Stimulated activated naive CD8-positive, alpha-beta T cell treated with anti-CD3 and anti-CD28 coated beads, Interleukin-15, Interleukin-2, amounts not matched to agents 100 ng/mL and 50 ng/mL, for 24 hours (primary cell): ENCODE measurements around the gene MKRN2OS.
A peak's percentile ranks its signal among the peaks of the same experiment; 100 is the strongest.
"Not testable (repeated sequence)": the region's sequence is repeated elsewhere in the genome, so short reads cannot be mapped to it uniquely, and the experiment has no call there.

Experiments used
- H3K27ac Mint-ChIP-seq: one replicate; pipeline ENCODE4 v1.8.0; 2021; ENCODE audit warnings: mild to moderate bottlenecking, mixed read lengths
- H3K27me3 Mint-ChIP-seq: one replicate; pipeline ENCODE4 v1.8.0; 2021; ENCODE audit warnings: mixed read lengths
- H3K36me3 Mint-ChIP-seq: one replicate; pipeline ENCODE4 v1.8.0; 2021; ENCODE audit warnings: low read depth, mixed read lengths
- H3K4me1 Mint-ChIP-seq: one replicate; pipeline ENCODE4 v1.8.0; 2021; ENCODE audit warnings: low read depth, mixed read lengths
- H3K4me3 Mint-ChIP-seq: one replicate; pipeline ENCODE4 v1.8.0; 2021; ENCODE audit warnings: mild to moderate bottlenecking, mixed read lengths
- H3K9me3 Mint-ChIP-seq: one replicate; pipeline ENCODE4 v1.8.0; 2021; ENCODE audit warnings: mixed read lengths

The MKRN2OS gene

DNA sequence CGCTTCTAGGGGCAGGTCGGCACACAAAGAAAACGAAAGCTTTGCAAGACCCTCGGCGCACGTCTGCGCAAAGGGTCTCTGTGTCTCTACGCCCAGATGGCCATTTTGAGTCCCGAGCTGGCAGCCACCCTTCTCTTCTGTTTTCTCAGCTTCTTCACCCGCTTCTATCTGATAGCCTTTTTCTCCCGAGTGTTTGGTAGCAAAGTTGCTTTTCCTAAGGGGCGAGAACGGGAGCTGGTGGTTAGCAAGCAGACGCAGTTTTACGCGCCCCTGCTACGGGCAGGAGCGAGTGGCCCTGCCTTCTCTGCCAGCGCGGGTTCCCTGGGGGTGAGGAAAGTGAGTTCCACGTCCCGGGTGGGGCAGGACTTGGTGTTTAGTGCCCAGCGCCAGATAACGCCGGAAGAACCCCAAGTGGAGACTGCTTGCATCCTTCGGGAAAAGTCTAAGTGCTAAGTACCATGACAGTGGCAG, 8.7 kb upstream of the MKRN2OS start:
- Mint-ChIP-seq H3K27me3 (peaks cover 28% of the 10 kb centered on the region), H3K36me3 (no peaks in the 10 kb centered on the region), H3K9me3 (no peaks in the 10 kb centered on the region), H3K4me1 (peaks cover 33% of the 10 kb centered on the region), H3K27ac (peak overlapping the region; percentile 26), H3K4me3 (peak overlapping the region; percentile 90)

DNA sequence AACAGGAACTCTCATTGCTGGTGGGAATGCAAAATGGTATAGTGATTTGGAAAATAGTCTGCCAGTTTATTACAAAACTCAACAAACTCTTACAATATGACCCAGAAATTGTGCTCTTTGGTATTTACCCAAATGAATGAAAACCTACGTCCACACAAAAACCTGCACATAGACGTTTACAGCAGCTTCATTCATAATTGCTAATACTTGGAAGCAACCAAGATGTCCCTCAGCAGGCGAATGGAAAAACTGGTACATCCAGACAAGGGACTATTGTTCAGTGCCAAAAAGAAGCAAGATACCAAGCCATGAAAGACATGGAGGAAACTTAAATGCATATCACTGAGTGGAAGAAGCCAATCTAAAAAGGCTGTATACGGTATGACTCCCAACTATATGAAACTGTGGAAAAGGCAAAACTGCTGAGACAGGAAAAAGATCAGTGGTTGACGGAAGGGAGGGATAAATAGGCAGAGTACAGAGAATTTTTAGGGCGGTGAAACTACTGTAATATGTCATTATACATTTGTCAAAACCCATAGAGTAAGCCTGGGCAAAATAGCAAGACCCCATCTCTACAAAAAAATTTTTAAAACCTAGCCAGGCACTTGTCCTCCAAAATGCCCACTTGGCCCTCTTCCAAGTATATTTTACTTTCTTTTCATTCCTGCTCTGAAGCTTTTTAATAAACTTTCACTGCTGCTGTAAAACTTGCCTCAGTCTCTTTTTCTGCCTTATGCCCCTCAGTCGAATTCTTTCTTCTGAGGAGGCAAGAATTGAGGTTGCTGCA, 4.9 kb upstream of the MKRN2OS start:
- Mint-ChIP-seq H3K4me3 (no peak overlapping the region), H3K36me3 (no peaks in the 10 kb centered on the region), H3K9me3 (no peaks in the 10 kb centered on the region), H3K27ac (no peak overlapping the region), H3K27me3 (peaks cover 28% of the 10 kb centered on the region), H3K4me1 (peaks cover 4% of the 10 kb centered on the region)

- Mint-ChIP-seq H3K9me3 (no peaks in the 10 kb centered on the region), H3K4me1 (no peaks in the 10 kb centered on the region), H3K4me3 (no peak overlapping the region), H3K27ac (no peak overlapping the region), H3K27me3 (peaks cover under 1% of the 10 kb centered on the region), H3K36me3 (peaks cover 9% of the 10 kb centered on the region)
Observed at GRCh38 chr3:12544652-12545472, 437 bp downstream of the MKRN2OS start.

- H3K36me3 Mint-ChIP-seq, result peaks cover 12% of the 10 kb centered on the region
Observed at GRCh38 chr3:12543497-12543896, 1.8 kb downstream of the MKRN2OS start.

GRCh38 chr3:12541625-12542024, 3.7 kb downstream of the MKRN2OS start:
- Mint-ChIP-seq H3K4me1 (no peaks in the 10 kb centered on the region), H3K27ac (no peak overlapping the region), H3K36me3 (peaks cover 12% of the 10 kb centered on the region), H3K9me3 (no peaks in the 10 kb centered on the region), H3K27me3 (no peaks in the 10 kb centered on the region), H3K4me3 (no peak overlapping the region)

More at GRCh38 chr3:12543497-12543896, 1.8 kb downstream of the MKRN2OS start:
- not testable (repeated sequence) for H3K9me3 Mint-ChIP-seq, H3K27ac Mint-ChIP-seq, H3K4me1 Mint-ChIP-seq, H3K4me3 Mint-ChIP-seq, H3K27me3 Mint-ChIP-seq

- Mint-ChIP-seq H3K27me3 (no peaks in the 10 kb centered on the region), H3K9me3 (no peaks in the 10 kb centered on the region), H3K36me3 (peaks cover 36% of the 10 kb centered on the region), H3K4me3 (no peak overlapping the region), H3K4me1 (peaks cover 9% of the 10 kb centered on the region), H3K27ac (no peak overlapping the region)
Observed at GRCh38 chr3:12536423-12536822, 8.9 kb downstream of the MKRN2OS start.

GRCh38 chr3:12532182-12532581, 13.1 kb downstream of the MKRN2OS start:
- Mint-ChIP-seq H3K27me3 (no peaks in the 10 kb centered on the region), H3K9me3 (no peaks in the 10 kb centered on the region), H3K27ac (peak overlapping the region; percentile 86), H3K4me3 (no peak overlapping the region), H3K4me1 (peaks cover 23% of the 10 kb centered on the region), H3K36me3 (peaks cover 59% of the 10 kb centered on the region)

DNA sequence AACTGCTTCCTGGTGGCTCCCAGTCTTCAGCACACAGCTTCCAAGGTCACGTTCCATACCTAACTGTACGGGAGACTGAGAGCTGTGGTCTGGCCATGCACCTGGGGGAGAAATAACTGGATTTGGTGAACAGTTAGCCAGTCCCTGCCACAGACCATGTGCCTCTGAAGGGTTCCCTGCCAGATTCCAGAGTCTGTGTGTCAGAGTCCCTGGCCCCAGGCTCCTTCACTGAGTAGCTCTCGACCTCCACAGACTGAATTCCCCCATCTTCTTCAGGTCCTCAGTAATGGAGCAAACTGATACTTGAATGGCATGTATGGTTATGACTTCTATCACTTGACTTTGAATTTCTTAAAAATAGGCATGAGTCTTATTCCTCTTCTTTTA, 17.5 kb downstream of the MKRN2OS start:
- no peaks in the 10 kb centered on the region for H3K27me3 Mint-ChIP-seq
- peaks cover 71% of the 10 kb centered on the region for H3K36me3 Mint-ChIP-seq
- no peak overlapping the region for H3K27ac Mint-ChIP-seq
- H3K4me3 Mint-ChIP-seq, result no peak overlapping the region
- no peaks in the 10 kb centered on the region for H3K9me3 Mint-ChIP-seq
- H3K4me1 Mint-ChIP-seq, result peaks cover 23% of the 10 kb centered on the region

- H3K9me3 Mint-ChIP-seq, result no peaks in the 10 kb centered on the region
- no peak overlapping the region for H3K4me3 Mint-ChIP-seq
- H3K27ac Mint-ChIP-seq, result no peak overlapping the region
- H3K27me3 Mint-ChIP-seq, result no peaks in the 10 kb centered on the region
- H3K36me3 Mint-ChIP-seq, result peaks cover 71% of the 10 kb centered on the region
- no peaks in the 10 kb centered on the region for H3K4me1 Mint-ChIP-seq
Observed at GRCh38 chr3:12522721-12523120, 22.6 kb downstream of the MKRN2OS start.

- H3K4me3 Mint-ChIP-seq, result no peak overlapping the region
- no peak overlapping the region for H3K27ac Mint-ChIP-seq
- H3K4me1 Mint-ChIP-seq, result no peaks in the 10 kb centered on the region
- H3K9me3 Mint-ChIP-seq, result no peaks in the 10 kb centered on the region
- H3K27me3 Mint-ChIP-seq, result no peaks in the 10 kb centered on the region
- peaks cover 68% of the 10 kb centered on the region for H3K36me3 Mint-ChIP-seq
Observed at GRCh38 chr3:12521010-12521409, 24.3 kb downstream of the MKRN2OS start.

DNA sequence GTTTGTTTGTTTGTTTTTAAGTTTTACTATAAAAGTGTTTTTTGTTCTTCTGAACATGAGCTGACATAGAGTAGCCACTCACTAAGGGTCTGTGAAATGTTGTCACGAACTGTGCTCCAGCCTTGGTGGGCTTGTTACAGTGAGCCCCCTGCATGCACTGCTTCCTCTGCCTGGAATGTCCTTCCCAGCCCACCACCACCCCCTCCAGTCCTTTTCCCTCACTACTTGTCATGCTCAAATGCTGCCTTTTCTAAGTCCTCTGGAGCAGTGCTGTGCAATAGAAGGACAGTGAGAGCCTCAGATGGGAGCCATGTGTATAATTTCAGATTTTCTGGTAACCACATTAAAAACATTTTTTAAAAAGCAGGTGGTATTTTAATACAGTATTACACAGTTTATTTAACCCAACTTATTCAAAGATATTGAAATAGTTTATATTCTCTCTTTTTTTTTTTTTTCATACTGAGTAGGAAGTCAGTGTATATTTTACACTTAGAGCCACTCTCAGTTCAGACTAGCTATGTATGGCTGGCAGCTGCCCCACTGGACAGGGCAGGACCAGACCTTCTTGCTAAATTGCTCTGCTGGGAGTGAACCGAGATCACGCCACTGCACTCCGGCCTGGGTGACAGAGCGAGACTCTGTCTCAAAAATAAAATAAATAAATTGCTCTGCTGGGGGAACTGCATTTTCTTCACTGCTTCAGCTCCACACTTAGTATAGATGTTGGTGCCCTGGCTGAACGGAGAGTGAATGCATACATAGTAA, 26.9 kb downstream of the MKRN2OS start:
- H3K9me3 Mint-ChIP-seq, result no peaks in the 10 kb centered on the region
- peaks cover 59% of the 10 kb centered on the region for H3K36me3 Mint-ChIP-seq

DNA sequence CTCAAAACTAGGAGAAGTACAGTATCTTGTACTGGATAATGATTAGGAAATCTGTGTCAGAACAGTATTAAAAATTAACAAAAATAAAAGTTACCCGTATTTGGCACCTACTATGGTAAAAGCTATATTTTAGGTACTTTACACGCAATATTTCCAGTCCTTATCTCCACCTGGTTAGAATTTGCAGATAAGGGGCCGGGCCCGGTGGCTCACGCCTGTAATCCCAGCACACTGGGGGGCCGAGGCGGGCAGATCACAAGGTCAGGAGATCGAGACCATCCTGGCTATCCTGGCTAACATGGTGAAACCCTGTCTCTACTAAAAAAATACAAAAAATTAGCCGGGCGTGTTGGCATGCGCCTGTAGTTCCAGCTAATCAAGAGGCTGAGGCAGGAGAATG, 28.4 kb downstream of the MKRN2OS start:
- H3K27me3 Mint-ChIP-seq, result no peaks in the 10 kb centered on the region
- peaks cover 61% of the 10 kb centered on the region for H3K36me3 Mint-ChIP-seq
- no peak overlapping the region for H3K4me3 Mint-ChIP-seq
- no peaks in the 10 kb centered on the region for H3K9me3 Mint-ChIP-seq
- no peaks in the 10 kb centered on the region for H3K4me1 Mint-ChIP-seq
- no peak overlapping the region for H3K27ac Mint-ChIP-seq

More for the DNA sequence above, 26.9 kb downstream of the MKRN2OS start:
- no peaks in the 10 kb centered on the region for H3K4me1 Mint-ChIP-seq
- H3K4me3 Mint-ChIP-seq, result no peak overlapping the region
- H3K27me3 Mint-ChIP-seq, result no peaks in the 10 kb centered on the region
- H3K27ac Mint-ChIP-seq, result no peak overlapping the region

GRCh38 chr3:12515631-12516030, 29.7 kb downstream of the MKRN2OS start:
- H3K9me3 Mint-ChIP-seq, result no peaks in the 10 kb centered on the region
- H3K27me3 Mint-ChIP-seq, result no peaks in the 10 kb centered on the region
- H3K27ac Mint-ChIP-seq, result no peak overlapping the region
- H3K4me3 Mint-ChIP-seq, result no peak overlapping the region
- peaks cover 57% of the 10 kb centered on the region for H3K36me3 Mint-ChIP-seq
- H3K4me1 Mint-ChIP-seq, result no peaks in the 10 kb centered on the region

GRCh38 chr3:12513694-12514446, 31.4 kb downstream of the MKRN2OS start:
- no peaks in the 10 kb centered on the region for H3K4me1 Mint-ChIP-seq
- H3K9me3 Mint-ChIP-seq, result no peaks in the 10 kb centered on the region
- H3K27me3 Mint-ChIP-seq, result no peaks in the 10 kb centered on the region
- H3K4me3 Mint-ChIP-seq, result no peak overlapping the region
- no peak overlapping the region for H3K27ac Mint-ChIP-seq
- H3K36me3 Mint-ChIP-seq, result peaks cover 54% of the 10 kb centered on the region
